ENCODE data around the gene ARL14EP. TPM values are rescaled to one million over a fixed set of nuclear protein-coding genes. Genes with fewer than 3 reads are reported as not detected.

Gene ARL14EP
- 10 to 100 TPM; 52.5 to 66.2 (median 58.4) TPM for polyA plus RNA-seq (ENCODE audit: insufficient read length in 4 of 4)

GRCh38 chr11:30322826-30323710 lies at the start of gene ARL14EP:
Gene ARL14EP (plus strand): TSS chr11:30323104. CDS start chr11:30330949, 7,845 bp downstream.
- peak; percentile 86 to 89 (median 88) for DNase-seq (ENCODE audit: low read depth in 4 of 4, low spot score in 3 of 4)

DNA sequence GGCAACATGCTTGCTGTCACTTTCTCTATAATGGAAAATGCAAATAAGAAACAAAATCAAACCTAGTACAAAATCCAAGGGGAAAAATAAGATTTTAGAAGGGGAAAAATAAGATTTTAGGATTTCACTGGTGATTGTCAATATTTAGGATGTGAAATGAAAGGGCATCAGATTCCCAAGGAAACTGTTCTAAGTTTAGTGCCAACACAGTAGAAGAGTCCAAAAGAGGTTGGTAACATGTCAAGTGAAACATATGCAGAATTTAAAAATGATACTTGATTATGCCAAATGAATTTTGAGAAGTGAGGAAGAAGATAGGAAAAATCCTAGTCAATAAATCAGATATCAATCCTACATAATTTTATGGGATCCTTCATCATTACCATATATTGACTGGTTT lies 45.7 kb upstream of the ARL14EP start:
- no peak for DNase-seq (ENCODE audit: low read depth in 4 of 4, low spot score in 3 of 4)

GRCh38 chr11:30279796-30280195 lies 43.1 kb upstream of the ARL14EP start:
- DNase-seq (ENCODE audit: low read depth in 4 of 4, low spot score in 3 of 4) = no peak

DNA sequence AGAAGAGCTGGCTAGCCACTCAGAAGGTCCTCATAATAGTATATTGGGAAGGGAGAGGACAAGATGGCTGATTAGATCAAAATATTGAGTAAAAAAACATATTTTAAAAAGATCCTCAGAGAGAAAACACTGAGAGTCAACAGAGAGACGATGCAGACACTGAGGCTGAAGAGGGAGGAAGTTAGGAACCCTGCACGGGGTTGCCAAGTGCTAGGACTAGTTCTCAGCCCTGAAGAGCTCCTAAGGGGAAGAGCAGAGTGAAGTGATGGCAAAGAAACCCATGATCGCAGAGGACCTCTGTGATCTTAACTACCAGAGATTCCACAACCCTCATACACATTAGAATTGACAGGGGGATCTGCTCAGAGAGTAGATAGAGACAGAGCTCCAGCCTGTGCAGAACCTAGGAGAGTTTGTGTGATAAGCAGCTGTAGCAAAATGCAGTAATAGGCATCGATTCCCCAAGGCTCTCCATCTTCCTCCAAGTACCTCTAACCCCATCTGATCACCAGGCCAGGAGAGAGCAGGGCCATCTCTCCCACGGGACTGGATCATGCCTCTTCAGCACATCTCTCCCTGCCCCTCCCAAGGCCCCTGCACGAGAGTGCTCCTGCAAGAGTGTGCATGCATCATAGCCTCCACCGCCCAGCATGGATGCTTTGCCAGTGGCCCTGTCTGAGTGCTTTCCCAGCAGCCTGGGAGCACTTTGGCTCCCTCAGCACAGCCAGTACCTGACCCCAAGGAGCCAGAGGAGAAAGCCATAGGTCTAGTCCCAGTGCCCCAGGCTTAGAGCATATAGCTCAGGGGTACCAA lies 41.2 kb upstream of the ARL14EP start:
- DNase-seq (ENCODE audit: low read depth in 4 of 4, low spot score in 3 of 4) = no peak

- no peak for DNase-seq (ENCODE audit: low read depth in 4 of 4, low spot score in 3 of 4)
Observed at GRCh38 chr11:30282289-30282631, 40.6 kb upstream of the ARL14EP start.

DNA sequence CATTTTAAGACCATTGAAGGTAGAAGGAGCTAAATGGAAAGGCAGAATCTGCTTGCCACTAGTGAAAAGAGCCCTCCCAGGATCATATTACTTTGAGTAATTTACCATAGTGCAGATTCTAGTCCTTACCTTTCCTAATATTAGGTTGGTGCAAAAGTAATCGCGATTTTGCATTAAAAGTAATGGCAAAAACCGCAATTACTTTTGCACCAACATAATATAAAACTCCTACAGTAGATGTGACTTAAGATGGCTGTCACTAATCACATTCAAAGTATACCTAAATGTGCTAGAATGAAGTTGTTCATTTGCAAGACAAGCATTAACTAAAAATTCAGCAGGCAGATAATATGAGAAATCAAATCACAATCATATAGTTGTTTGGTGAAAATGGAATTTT lies 38.1 kb upstream of the ARL14EP start:
- no peak for DNase-seq (ENCODE audit: low read depth in 4 of 4, low spot score in 3 of 4)

- DNase-seq (ENCODE audit: low read depth in 4 of 4, low spot score in 3 of 4) = no peak
Observed at GRCh38 chr11:30285416-30286121, 37.3 kb upstream of the ARL14EP start.

- DNase-seq (ENCODE audit: low read depth in 4 of 4, low spot score in 3 of 4) = no peak
Observed at GRCh38 chr11:30291331-30291730, 31.6 kb upstream of the ARL14EP start.

DNA sequence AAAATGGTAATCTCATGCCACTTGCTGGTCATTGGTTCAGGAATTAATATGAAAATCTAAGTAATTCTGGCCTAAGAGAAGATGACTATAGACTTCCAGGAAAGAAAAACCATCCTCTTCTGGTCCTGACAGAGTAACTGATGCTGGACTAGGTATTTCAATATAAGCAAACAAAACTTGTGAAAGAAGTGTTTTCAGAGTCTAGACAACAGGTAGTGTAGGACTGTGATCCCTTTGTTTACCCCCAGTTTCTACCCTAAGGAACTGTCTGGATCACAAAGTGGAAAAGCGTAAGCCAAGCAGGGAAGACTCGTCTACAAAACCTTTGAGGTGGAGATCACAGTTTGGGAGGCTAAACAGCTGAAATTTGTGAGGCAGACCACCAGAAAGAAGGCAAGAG lies 30.4 kb upstream of the ARL14EP start:
- DNase-seq (ENCODE audit: low read depth in 4 of 4, low spot score in 3 of 4) = no peak

DNA sequence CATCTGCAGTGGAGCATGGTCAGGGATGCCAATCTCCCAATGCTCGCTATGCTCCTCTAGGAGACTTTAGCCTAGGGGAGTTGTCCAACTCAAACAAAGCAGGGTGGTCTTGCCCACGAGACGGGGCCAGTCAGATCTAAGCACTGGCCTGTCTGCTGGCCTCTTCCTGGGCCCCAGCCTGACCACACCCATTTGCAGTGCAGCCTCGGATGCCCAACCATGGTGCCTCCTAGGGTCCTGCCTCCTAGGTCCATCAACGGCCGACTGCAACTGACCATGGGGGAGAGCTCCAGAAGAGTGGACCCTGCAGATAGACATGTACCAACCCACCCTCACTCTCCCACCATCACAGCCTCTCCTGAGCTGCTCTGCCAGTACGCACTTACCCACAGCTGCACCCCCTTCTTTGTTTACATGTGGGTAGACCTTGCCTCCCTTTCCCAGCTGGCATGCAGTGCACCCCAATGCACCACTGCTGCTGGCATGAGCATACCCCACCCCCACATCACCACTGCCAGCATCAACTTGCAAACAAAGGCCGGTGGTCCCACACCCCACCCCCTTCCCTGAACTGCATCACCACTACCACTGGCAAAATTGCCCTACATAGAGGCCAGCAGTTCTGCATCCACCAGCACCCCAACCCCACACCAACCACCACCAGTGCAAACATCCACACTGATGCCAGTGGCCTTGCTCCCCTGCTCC lies 27.6 kb upstream of the ARL14EP start:
- DNase-seq (ENCODE audit: low read depth in 4 of 4, low spot score in 3 of 4) = no peak

DNA sequence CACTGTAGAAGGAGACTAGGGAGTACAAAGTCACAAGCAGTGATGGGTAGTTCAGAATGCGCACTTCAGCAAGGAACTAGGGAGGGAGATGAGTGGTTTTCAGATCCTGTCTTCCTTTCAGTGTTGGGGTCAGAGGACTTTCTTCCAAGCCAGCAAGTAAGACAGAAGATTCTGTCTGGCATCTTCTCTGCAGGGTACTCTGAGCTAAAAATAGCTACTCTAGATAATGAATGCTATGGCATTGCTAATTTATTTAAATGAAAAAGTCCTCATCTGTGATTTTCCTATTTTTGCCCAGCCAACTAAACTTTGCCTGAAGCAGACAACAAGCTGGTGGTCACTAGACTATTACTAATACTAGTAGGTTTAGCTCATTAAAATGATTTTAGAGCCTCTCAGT lies 18.3 kb upstream of the ARL14EP start:
- no peak for DNase-seq (ENCODE audit: low read depth in 4 of 4, low spot score in 3 of 4)

DNA sequence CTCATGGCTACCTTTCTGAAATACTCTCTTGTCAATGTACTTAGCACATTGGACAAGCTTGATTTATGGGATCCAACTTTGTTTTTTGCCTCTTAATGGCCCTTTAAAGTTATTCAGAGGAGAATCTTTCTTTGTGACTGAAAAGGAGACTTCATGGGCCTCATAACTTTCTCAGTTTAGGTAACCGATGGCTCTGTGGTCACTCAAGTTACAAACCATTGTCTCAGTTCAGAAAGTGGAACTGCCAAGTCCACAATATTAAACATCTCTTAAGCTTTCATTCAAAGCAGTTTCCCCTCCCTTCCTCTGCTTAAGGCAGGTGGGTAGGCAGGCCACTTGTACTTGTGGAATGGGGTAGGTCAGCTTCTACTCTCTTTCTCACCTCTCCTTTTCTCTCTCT lies 12.3 kb upstream of the ARL14EP start:
- DNase-seq (ENCODE audit: low read depth in 4 of 4, low spot score in 3 of 4) = no peak

- no peak for DNase-seq (ENCODE audit: low read depth in 4 of 4, low spot score in 3 of 4)
Observed at GRCh38 chr11:30311189-30311588, 11.7 kb upstream of the ARL14EP start.

GRCh38 chr11:30312243-30312642 lies 10.7 kb upstream of the ARL14EP start:
- no peak for DNase-seq (ENCODE audit: low read depth in 4 of 4, low spot score in 3 of 4)

DNA sequence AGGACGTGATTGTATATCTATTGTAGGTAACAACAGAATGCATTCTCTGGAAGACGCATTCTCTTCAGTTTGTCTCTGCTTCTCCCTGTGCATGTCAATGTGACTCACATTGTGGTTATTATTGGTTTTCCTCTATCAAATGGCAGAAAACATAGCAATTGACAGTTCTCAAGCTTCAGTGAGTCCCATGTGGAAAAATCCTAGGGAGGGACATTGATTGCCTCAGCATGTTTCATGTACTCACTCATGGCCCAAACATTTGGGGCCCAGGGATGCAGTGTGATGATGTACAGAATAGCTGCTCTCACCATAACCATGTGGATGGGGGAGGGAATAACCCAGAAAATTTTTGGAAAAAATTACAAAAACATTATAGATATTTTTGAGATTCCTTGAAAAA lies 9.3 kb upstream of the ARL14EP start:
- no peak for DNase-seq (ENCODE audit: low read depth in 4 of 4, low spot score in 3 of 4)

GRCh38 chr11:30314625-30315024 lies 8.3 kb upstream of the ARL14EP start:
- no peak for DNase-seq (ENCODE audit: low read depth in 4 of 4, low spot score in 3 of 4)

GRCh38 chr11:30316237-30316636 lies 6.7 kb upstream of the ARL14EP start:
- no peak for DNase-seq (ENCODE audit: low read depth in 4 of 4, low spot score in 3 of 4)

DNA sequence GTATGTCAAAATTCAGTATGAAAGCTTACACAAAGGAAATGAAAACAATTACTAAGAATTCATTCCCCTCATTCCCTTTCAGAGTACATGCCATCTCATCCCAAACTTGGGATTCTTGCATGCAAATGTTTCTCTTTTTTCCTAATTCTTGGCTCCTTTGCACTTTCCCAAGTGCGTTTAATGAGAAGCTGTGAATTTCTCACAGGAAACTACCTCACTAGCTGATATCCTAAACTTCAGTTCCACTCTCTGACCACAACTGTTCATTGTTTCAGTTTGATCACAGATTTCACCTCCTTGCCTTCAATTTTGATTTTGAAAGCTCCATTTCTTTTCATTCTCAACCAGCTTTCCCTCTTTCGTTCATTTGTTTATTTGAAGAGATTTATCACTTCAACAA lies 5.9 kb upstream of the ARL14EP start:
- DNase-seq (ENCODE audit: low read depth in 4 of 4, low spot score in 3 of 4) = no peak

- no peak for DNase-seq (ENCODE audit: low read depth in 4 of 4, low spot score in 3 of 4)
Observed at GRCh38 chr11:30321321-30321720, 1.6 kb upstream of the ARL14EP start.

GRCh38 chr11:30322191-30322590 lies 713 bp upstream of the ARL14EP start:
- no peak for DNase-seq (ENCODE audit: low read depth in 4 of 4, low spot score in 3 of 4)

Measured in left renal pelvis (tissue), 4 donors.